GM19193 (cell line): ENCODE results near the gene DARS2.

Experiments
- POLR2A ChIP-seq: IDR thresholded peaks from 4 replicates; pipeline ENCODE4 v1.6.1; 2011; ENCODE audit not compliant: insufficient read depth, insufficient read length; ENCODE audit errors: extremely low read depth

DARS2 gene, protein sequence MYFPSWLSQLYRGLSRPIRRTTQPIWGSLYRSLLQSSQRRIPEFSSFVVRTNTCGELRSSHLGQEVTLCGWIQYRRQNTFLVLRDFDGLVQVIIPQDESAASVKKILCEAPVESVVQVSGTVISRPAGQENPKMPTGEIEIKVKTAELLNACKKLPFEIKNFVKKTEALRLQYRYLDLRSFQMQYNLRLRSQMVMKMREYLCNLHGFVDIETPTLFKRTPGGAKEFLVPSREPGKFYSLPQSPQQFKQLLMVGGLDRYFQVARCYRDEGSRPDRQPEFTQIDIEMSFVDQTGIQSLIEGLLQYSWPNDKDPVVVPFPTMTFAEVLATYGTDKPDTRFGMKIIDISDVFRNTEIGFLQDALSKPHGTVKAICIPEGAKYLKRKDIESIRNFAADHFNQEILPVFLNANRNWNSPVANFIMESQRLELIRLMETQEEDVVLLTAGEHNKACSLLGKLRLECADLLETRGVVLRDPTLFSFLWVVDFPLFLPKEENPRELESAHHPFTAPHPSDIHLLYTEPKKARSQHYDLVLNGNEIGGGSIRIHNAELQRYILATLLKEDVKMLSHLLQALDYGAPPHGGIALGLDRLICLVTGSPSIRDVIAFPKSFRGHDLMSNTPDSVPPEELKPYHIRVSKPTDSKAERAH

DNA sequence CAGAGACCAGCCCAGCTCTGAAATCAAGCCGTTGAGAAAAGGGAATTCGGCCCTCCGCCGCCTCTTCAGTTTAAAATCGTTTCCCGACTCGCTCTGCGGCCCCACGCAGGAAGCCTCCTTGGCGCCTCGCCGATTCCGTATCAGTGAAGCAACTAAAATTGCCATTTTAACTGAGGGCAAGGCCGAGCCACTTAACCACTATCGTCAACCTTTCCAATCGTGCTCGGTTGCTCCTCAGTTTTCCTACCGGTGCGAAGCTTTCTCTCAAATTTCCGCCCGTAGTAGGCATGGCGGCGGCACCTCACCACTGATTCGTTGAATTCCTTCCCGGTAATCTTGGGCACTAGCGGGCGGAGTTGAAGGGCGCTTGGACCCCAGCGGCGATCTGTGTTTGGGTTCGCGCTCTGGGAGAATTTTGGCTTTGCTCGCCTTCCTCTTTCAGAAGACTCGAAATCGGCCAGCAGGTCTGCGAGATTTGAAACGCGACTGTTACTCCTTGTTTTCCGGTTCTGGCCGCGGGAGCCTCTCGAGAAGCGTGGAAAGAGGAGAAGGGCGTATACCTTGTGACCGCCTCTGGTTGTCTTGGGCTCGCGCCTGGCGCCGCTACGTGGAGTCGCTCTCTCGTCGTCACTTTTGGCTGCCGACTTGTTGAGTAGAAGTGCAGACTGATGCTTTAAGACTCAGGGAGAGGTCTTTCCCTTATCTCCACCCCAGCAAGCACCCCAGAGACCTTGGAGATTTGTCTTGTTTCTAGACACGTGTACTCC is at the start of gene DARS2, which contains the start of gene CENPL:
Gene DARS2, plus strand, starts transcription at position 359 of the 767 bp plus-strand sequence. CDS start 557 bp downstream, outside the sequence.
Gene CENPL, minus strand, starts transcription at position 569 of the 767 bp plus-strand sequence. CDS start 13,584 bp downstream, outside the sequence.
- TF ChIP-seq POLR2A: peak; percentile 70

DNA sequence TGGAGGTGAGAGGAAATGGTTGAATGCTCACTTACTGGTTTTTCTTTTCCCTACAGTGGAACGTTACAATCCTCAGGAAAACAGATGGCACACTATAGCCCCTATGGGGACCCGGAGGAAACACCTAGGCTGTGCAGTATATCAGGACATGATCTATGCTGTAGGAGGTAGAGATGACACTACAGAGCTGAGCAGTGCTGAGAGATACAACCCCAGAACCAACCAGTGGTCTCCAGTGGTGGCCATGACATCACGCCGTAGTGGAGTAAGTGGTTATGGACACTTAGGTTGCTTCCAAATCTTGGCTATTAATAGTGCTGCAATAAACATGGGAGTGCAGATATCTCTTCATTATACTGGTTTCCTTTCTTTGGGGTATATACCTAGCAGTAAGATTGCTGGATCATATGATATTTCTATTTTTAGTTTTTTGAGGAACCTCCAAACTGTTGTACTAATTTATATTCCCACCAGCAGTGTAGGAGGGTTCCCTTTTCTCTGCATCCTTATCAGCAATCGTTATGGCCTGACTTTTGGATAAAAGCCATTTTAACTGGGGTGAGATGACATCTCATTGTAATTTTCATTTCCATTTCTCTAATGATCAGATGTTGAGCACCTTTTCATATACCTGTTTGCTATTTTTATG is 48.8 kb upstream of the DARS2 start:
- no peak for TF ChIP-seq POLR2A

DNA sequence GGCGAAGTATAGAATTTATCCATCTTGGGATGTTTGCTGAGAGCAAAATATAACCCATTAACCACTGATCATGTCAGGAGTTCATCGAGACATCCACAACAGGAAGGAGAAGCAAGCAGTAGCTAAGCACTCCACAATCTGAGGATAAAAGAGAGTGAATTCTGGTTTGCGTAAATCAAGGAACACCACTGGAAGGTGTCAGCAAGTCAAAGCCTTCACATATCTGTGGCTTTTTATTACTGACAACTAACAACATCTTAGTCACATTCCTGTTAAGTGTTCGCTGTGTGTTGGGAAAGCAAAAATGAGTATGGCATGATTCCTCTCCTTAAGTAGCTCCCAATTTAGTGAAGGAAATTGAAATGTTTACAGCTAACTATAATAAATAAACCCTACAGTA is 44.5 kb upstream of the DARS2 start:
- no peak for TF ChIP-seq POLR2A

DNA sequence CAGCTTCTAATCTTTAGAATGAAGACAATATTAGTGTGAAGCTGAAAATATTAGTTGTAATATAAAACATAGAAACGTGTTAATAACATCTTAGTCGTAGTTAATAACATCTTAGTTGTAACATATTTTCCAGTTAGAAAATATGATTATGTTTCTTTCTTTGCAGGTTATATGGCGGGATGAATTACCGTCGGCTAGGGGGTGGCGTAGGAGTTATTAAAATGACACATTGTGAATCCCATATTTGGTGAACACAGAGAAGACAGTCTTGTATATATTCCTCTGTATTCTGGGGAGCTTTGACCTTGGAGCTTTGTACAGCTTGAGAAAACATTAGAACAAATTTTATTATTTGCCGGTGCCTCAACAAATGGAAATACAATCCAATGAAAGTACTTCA is 39.5 kb upstream of the DARS2 start:
- TF ChIP-seq POLR2A: no peak

DNA sequence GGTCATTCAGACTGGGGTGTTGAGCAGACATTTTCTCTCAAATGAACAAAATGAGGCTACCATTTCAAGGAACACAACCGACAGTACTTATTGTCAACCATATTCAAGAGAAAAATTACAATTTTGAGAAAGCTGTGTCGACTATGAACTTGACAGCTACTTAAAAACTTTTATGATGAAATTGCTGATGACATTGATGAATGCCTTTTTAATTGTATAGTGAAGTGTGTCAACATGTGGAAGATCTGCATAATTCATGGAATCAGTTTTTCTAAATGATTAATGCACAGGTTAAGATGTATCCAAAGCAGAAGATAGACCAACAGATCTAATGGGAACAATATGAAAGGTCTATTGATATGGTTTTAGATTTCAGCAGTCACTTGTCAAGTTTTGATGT is 34.6 kb upstream of the DARS2 start:
- TF ChIP-seq POLR2A: no peak

DNA sequence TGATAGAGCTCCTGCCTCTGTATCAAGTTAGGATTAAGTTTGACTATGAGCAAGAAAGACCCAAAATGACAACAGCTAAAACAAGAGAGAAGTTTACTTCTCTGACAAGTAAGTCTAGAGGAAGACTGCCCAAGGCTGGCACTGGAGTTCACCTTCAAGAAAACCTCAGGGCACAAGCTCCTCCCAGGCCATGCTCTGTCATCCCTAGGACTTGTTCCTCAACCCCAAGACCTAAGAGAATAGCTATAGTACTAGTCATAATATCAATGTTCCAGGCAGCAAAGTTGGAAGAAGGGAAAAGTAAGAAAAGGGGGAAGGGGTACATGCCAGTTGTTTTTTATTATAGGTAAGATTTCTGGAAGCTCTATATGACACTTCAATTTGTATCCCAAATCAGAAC is 26.4 kb upstream of the DARS2 start:
- TF ChIP-seq POLR2A: no peak

DNA sequence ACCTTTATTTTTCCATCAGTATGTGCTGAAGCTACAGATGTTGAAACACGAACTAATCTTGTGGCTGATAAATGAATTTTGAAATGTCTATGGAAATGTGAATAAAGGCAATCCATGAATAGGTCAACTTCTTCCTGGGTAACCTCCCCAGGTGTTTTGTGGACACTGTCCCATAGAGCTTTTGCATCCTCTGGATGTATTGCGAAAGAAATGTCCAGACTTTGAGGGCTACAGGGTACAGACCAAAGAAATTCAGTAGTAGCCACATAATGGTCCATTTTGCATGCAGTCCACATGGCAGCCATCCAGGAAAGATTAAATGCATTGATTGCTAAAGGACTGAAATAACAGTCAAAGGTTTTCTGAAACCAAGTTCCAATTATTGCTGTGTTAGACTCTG is 21.5 kb upstream of the DARS2 start:
- no peak for TF ChIP-seq POLR2A

DNA sequence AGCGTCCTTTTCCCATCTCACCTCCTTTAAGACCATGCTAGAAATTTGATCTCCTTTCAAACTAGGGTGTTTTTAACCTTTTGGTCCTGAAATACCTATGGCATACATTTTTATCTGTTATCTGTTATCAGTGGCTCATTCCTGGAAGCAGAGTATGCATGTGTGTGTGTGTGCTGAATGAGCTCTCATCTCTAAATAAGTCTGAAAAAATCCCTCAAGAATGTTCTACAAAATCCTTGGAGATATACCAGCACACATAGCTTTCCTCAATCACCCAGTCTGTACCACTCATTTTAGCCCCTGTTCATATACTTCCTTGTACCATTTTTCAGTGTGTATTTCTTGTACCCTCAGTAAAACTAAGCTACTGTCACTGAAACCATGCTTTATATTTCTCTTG is 6.0 kb upstream of the DARS2 start:
- no peak for TF ChIP-seq POLR2A

DNA sequence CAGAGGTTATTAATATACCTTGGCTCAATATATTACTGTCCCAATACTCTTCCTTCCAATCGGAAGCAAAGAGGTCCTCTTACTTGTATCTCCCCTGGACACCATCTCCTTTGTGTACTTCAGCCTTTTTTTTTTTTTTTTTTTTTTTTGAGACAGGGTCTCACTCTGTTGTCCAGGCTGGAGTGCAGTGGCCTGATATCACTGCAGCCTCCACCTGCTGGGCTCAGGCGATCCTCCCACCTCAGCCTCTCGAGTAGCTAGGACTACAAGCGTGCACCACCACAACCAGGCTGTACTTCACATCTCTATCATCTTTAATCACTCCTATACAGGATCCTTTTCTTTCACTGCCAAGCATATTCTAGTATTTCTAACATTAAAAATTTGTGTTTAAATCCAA is 2.8 kb upstream of the DARS2 start:
- TF ChIP-seq POLR2A: no peak

DNA sequence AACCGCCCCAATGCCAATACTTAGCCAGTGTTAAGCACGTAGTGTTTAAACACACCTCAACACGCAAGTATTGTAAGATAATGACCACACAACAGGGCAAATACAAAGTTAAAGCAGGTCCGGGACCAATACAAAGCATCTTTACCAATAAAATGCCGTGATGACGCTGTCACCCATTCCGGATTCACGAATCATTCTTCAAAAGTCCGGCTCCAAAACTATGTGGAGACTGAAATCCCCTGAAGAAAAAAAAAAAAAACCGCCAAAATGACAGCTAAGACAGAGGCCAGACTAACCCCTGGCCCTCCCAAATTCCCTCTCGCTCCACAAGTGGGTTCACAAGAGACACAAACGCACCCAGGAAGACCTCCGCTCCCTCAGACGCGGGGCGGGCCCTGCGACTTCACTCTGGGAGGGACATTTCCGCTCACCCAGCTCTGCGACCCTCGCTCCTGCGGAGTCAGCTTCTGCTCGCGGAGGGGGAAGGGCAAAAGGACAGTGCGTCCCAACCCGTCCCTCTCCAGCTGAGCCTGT is 625 bp upstream of the DARS2 start:
- TF ChIP-seq POLR2A: no peak

DNA sequence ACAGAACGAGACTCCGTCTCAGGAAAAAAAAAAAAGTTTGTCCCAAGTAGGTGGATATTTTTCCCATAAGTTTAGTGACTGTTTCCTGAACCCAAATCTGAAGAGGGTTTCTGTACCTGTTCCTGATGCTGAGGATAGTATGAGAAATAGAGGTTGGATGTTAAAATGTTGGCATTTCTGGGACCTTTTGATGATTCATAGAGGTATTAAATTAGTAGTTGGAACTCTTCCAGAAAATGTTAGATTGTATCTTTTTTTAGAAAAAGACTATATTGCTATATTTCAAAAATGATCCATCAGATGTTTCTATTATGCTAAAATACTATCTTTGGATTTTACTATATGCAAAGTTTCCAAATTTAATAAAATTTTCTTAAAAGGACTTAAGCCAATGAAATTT is 3.1 kb downstream of the DARS2 start:
- no peak for TF ChIP-seq POLR2A

DNA sequence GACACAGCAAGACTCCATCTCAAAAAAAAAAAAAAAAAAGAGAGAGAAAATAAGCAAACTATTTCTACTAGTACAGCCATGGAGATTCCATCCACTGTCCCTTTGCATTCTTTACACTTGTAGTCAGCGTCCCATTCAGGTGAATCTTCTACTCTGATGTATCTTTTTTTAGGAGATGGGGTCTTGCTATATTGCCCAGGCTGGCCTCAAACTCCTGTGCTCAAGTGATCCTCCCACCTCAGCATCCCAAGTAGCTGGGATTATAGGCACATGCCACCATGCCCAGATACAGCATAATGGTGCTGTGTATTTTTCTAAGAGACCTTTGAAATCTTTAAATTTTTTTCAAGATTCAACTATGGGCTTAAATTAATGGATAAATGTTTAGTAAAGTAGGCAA is 8.3 kb downstream of the DARS2 start:
- TF ChIP-seq POLR2A: no peak

DNA sequence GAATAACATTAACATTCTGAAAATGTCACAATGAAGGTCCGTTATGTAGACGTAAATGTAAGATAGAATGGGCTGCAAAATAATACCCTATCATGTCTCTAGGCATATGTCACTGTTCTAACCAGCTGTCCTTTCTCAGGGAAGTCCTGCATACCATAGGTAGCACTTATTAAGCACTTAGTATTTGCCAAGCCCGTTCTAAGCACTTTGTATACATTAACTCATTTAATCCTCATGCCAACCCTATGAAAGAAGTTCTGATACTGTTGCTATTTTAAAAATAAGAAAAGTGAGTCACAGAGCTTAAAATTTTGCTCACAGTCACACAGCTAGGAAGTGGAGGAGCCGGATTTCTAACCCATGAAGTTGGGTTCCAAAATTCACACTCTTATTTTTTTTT is 27.6 kb downstream of the DARS2 start:
- TF ChIP-seq POLR2A: no peak

DNA sequence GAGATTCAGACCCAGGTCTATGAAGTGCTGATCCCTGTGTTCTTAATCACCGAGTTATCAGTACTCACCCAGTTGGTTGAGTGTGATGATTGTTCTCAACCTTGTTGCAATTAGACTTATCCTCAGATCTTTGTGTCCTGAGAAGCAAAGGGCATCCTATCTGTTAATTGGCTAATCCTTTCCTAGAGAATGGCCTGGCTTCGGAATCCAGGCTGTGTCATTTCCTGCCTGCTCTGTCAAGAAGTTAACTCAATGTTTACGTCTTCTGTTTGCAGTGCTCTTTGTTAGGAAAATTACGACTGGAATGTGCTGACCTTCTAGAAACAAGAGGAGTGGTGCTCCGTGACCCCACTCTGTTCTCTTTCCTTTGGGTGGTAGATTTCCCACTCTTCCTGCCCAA is 28.6 kb downstream of the DARS2 start:
- no peak for TF ChIP-seq POLR2A

DNA sequence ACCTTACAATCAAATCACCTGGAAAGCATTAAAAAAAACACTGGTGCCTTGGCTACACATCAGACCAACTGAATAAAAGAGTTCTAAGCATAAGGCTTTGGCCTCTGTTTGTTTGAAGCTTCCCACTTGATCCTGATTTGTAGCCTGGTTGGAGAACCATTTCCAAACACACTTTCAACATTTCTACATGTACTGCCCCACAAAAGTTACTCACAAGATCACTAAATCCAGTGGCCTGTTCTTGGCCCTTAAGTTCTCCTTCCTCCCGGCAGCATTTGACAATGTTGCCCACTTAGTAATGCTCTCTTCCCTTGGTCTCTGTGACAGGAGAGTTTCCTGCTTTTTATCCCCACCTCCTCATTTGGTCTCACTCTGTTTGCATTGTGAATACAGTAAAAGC is 31.5 kb downstream of the DARS2 start:
- no peak for TF ChIP-seq POLR2A
